ENCODE data around the gene MEOX2.

Gene MEOX2

GRCh38 chr7:15685358-15686294 lies 857 bp downstream of the MEOX2 start (continued):
- no peak for TF ChIP-seq TCF4 (CRISPR knock-in tag; IDR thresholded peaks at IDR 0.05; ENCODE audit: borderline replicate concordance)
- TF ChIP-seq TOX (CRISPR knock-in tag; IDR thresholded peaks at IDR 0.05; ENCODE audit: borderline replicate concordance), result no peak
- no peak for TF ChIP-seq ZFP3 (CRISPR knock-in tag; IDR thresholded peaks at IDR 0.05)
- TF ChIP-seq CSDC2 (CRISPR knock-in tag; IDR thresholded peaks at IDR 0.05), result no peak
- no peak for TF ChIP-seq OSR1 (CRISPR knock-in tag; IDR thresholded peaks at IDR 0.05)
- TF ChIP-seq TSHZ2 (CRISPR knock-in tag; IDR thresholded peaks at IDR 0.05), result no peak

GRCh38 chr7:15684871-15685270 lies 1.6 kb downstream of the MEOX2 start:
- TF ChIP-seq SNAI2 (CRISPR knock-in tag; IDR thresholded peaks at IDR 0.05), result no peak
- no peak for TF ChIP-seq ZFP3 (CRISPR knock-in tag; IDR thresholded peaks at IDR 0.05)
- TF ChIP-seq TOX (CRISPR knock-in tag; IDR thresholded peaks at IDR 0.05; ENCODE audit: borderline replicate concordance), result no peak
- no peak for TF ChIP-seq ZNF565 (CRISPR knock-in tag; conservative IDR thresholded peaks at IDR 0.05; ENCODE audit: low read depth)
- TF ChIP-seq ZC3H10 (CRISPR knock-in tag; IDR thresholded peaks at IDR 0.05), result no peak
- no peak for TF ChIP-seq ZFP30 (CRISPR knock-in tag; IDR thresholded peaks at IDR 0.05)
- no peak for TF ChIP-seq PPARA (CRISPR knock-in tag; IDR thresholded peaks at IDR 0.05; ENCODE audit: borderline replicate concordance)
- TF ChIP-seq GLIS3 (CRISPR knock-in tag; IDR thresholded peaks at IDR 0.05), result no peak
- TF ChIP-seq CSRNP3 (CRISPR knock-in tag; IDR thresholded peaks at IDR 0.05), result no peak
- no peak for TF ChIP-seq ZNF70 (CRISPR knock-in tag; IDR thresholded peaks at IDR 0.05)
- no peak for TF ChIP-seq PATZ1 (CRISPR knock-in tag; IDR thresholded peaks at IDR 0.05; ENCODE audit: borderline replicate concordance)
- no peak for ATAC-seq

GRCh38 chr7:15684111-15684800 lies 2.2 kb downstream of the MEOX2 start:
- TF ChIP-seq ZC3H10 (CRISPR knock-in tag; IDR thresholded peaks at IDR 0.05) (no peak), CREB5 (CRISPR knock-in tag; IDR thresholded peaks at IDR 0.05; ENCODE audit: low read depth) (no peak), PPARA (CRISPR knock-in tag; IDR thresholded peaks at IDR 0.05; ENCODE audit: borderline replicate concordance) (no peak), ZFP3 (CRISPR knock-in tag; IDR thresholded peaks at IDR 0.05) (no peak), ISL1 (CRISPR knock-in tag; IDR thresholded peaks at IDR 0.05) (no peak), ESRRG (CRISPR knock-in tag; IDR thresholded peaks at IDR 0.05) (no peak), PATZ1 (CRISPR knock-in tag; IDR thresholded peaks at IDR 0.05; ENCODE audit: borderline replicate concordance) (no peak), ARNTL (CRISPR knock-in tag; IDR thresholded peaks at IDR 0.05; ENCODE audit: borderline replicate concordance, low read depth) (no peak), RARB (CRISPR knock-in tag; IDR thresholded peaks at IDR 0.05) (no peak), ZNF565 (CRISPR knock-in tag; conservative IDR thresholded peaks at IDR 0.05; ENCODE audit: low read depth) (no peak), ZNF8 (CRISPR knock-in tag; IDR thresholded peaks at IDR 0.05) (no peak), POU6F1 (CRISPR knock-in tag; IDR thresholded peaks at IDR 0.05; ENCODE audit: borderline replicate concordance, low read depth) (no peak), ZNF70 (CRISPR knock-in tag; IDR thresholded peaks at IDR 0.05) (no peak), TOX (CRISPR knock-in tag; IDR thresholded peaks at IDR 0.05; ENCODE audit: borderline replicate concordance) (no peak), CSRNP3 (CRISPR knock-in tag; IDR thresholded peaks at IDR 0.05) (no peak)

More at GRCh38 chr7:15684111-15684800, 2.2 kb downstream of the MEOX2 start:
- ATAC-seq, result no peak
